ENCODE results near the gene C6orf118.

C6orf118 gene

DNA sequence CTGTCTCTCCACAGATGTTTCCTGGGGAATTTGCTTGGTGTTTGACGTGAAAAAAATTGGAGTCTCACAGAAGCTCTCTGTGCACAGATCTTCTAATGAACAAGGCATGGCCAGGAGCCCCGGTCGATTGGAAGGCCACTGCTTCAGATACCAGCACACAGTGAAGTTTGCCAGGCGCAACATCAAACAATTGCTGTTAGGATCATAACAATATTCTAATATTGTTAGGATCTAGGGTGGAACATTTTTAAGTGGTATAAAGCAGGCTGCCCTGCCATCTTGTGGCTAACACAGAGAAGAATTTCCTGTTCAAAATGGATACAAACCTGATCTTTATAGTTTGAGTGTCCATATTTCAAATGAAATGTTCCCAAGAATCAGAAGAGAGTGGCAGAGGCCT, 64.1 kb downstream of the C6orf118 start:
- in situ Hi-C loops (cut with HindIII; ENCODE audit: low sequenced_read_pairs) = no loop called here

DNA sequence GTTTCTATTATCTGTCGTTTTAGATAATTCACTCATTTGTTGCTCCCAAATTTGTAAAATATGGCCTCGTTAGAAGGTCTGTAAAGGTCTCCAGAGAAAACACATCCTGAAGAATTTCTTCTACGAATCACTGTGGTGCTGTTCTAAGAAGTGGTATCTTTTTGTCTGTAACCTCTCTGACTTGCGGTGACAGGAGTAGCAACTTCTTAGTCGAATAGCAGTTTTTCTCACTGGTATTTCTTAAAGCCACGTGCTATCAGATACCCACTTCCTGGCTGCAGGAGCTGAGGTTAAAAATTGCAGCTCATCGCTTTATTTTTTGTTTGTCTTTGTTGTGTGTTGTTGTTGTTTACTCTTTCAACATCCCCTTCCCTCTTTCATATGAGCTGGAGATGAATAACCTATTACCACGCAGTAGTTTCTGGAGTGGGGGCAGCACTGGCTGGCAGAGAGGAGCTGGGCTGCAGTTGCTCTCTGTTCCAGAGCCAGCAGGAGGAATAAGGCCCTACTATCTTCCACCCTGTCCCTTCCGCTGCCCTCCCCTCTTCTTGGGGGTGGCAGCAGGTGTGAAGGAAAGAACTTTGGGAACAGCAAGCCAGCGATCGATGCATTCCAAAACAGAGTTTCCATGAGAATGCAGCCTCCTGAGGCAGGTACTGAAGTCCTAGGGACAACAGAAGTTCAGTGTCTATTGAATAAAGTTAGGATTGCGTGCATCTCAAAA, 64.7 kb downstream of the C6orf118 start:
- in situ Hi-C loops (cut with HindIII; ENCODE audit: low sequenced_read_pairs) = no loop called here

DNA sequence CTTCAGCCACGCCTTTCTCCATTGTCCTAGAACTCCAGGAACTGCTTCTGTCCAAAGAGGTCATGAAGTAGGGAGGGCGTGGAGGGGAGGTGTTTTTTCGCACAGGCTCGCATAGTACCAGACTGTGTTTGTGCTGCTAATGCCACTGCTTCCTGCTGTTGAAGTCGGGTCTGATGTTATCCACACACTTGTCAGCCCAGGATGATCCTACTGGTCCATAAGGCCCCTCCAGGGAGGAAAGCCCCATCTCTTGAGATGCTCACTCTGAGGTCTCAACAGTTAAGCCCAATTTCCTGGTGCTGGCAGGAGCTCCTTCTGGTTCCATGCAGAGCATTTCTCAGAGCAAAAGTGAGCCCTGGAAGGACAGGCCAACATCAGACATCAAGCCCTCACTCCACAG, 65.6 kb downstream of the C6orf118 start:
- in situ Hi-C loops (cut with HindIII; ENCODE audit: low sequenced_read_pairs) = no loop called here

DNA sequence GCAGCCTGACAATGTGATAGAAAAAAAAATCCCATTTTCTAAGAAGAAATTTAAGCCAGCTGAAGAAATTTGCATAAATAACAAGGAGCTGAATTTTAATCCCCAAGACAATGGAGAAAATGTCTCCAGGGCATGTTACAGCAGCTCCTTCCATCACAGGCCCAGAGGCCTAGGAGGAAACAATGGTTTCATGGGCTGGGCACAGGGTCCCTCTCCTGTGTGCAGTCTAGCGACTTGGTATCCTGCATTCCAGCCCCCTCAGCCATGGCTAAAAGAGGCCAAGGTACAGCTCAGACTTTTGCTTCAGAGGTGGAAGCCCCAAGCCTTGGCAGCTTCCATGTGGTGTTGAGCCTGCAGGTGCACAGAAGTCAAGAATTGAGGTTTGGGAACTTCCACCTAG, 73.1 kb downstream of the C6orf118 start:
- in situ Hi-C loops (cut with HindIII; ENCODE audit: low sequenced_read_pairs) = no loop called here

DNA sequence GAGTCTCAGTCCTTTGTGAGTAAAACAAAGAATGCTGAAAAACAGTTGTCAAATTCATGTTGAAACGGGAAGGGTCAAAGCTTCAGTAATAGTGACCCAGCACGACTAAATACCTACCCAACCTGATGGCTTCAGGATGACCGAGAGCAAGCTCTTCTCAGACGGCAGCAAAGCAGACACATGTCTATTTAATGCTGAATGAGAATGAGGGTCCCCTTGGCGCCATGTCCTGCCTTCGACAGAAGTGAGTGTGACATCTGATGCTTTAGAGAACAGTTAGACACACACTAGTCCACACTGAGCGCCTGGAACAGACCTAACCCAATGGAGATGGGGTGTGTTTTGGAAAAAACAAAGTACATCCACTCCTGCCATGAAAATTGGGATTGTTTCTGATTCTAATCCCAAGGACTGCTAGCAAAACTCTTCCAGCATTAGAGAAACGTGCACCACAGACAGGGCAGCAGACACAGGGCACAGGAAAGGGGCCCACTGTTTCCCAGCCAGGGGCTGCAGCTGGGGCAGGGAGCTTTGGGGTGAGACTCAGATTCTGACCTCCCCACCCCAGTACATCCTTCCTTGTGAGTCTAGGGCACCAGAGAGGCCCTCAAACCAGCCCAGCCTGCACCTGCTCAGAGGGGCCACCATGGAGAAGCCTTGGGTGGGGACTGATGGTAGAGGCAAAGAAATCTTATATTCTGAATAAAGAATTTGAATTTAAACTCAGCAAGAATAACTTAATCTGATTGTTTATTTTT, 76.5 kb downstream of the C6orf118 start:
- in situ Hi-C loops (cut with HindIII; ENCODE audit: low sequenced_read_pairs) = no loop called here

DNA sequence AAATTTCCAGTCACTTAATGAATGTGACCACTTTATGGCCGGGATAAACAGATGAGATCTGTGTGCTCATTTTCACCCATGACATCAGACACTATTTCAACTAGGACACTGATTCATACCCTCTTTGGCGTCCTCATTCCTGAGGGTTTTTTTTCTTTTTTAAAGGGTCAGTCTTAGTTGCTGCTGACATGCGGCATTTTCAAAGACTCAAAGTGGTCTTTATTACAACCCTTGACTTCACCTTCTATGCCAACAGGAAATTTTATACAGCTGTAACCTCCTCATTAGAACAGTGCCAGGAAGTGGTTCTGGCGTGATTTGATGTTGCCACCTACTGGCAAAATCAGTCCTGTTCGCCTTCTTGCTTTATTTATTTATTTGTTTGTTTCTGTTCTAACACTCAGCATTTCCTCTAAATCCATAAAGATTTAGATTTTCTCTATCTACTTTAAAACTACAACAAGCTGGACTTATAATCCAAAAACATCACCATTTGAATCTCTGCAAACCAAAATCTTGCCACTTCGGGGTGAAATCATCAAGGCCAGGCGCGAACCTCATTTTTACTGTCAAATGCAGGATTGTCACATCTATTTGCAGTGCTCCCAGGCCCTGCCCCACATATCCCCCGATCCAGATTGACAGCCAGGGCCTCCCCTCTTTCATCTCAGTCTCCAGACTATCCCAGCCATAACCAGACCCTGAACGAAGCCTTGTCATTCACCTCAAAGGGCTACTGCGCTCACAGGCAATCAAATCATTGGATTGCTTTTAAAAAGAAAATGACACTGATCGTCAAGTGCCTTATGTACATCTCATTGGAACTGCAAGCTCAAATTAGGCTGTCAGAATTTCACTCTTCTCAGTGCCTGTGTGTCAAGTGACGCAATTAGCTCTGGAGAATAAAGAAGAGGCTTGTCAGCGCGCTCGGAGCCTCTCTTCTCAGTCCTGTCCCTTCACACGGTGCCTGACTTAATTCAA, 77.5 kb downstream of the C6orf118 start:
- in situ Hi-C loops (cut with HindIII; ENCODE audit: low sequenced_read_pairs) = no loop called here

DNA sequence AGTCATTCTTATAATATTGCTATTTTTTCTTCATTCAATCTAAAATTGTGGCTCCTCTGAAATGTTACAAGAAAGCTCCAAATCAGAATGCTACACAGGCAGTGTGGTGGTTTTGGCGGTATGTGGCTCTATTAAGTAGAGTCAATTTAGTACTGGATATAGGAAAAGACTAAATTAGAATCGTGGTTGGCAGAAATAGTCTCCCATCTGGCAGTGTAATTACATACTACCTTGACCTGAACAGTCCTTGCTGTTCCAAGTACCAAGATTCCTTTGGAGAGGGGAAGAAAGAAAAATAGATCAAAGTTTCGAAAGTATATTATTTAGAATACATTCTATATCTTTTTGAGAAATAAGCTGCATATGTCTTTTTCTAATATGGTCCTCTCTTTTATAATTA, 78.2 kb downstream of the C6orf118 start:
- in situ Hi-C loops (cut with HindIII; ENCODE audit: low sequenced_read_pairs) = no loop called here
